Upper lobe of left lung (tissue), 6 donors: ENCODE measurements around the gene TMF1. TPM values are rescaled to one million over a fixed set of nuclear protein-coding genes. Genes with fewer than 3 reads are reported as not detected.
A peak's percentile ranks its signal among the peaks of the same experiment; 100 is the strongest.

Experiments
- ATAC-seq, 2 donors: fragments of 200-7000 bp; cut with Tn5 transposase; one replicate each; pipeline ENCODE4 v1.9.1; 2022; ENCODE audit warnings: mild to moderate bottlenecking in 2 of 2, moderate library complexity in 2 of 2; ENCODE audit not compliant: low FRiP score in 2 of 2
- DNase-seq, 2 donors: peaks; one replicate each; pipeline ENCODE4 v3.0.0-alpha.2; 2019 to 2020
- H3K27ac ChIP-seq, 4 donors: fragments of 200-600 bp; sonication (generic); one replicate each; pipeline ENCODE4 v1.5.1; 2016 to 2019
- H3K27me3 ChIP-seq, 4 donors: fragments of 200-600 bp; sonication (generic); one replicate each; pipeline ENCODE4 v1.5.1; 2017 to 2019
- H3K36me3 ChIP-seq, 4 donors: fragments of 200-600 bp; sonication (generic); one replicate each; pipeline ENCODE4 v1.5.1; 2016 to 2019
- H3K4me1 ChIP-seq, 4 donors: fragments of 200-600 bp; sonication (generic); one replicate each; pipeline ENCODE4 v1.5.1; 2018 to 2019
- H3K4me3 ChIP-seq, 4 donors: fragments of 200-600 bp; sonication (generic); one replicate each; pipeline ENCODE4 v1.5.1; 2017 to 2019; ENCODE audit warnings: mild to moderate bottlenecking in 2 of 4, moderate library complexity in 1 of 4
- H3K9me3 ChIP-seq, 4 donors: fragments of 200-600 bp; sonication (generic); one replicate each; pipeline ENCODE4 v1.5.1; 2018 to 2019
- CTCF ChIP-seq, 6 experiments: fragments of 450-650 bp in 4 of 6; fragments of 200-600 bp in 2 of 6; sonication (generic) in 2 of 6; IDR thresholded peaks; one replicate each; pipeline ENCODE4 v1.5.1; 2016 to 2019; ENCODE audit warnings: antibody characterized with exemption in 6 of 6
- EP300 ChIP-seq, 4 donors: sonication (generic); formaldehyde crosslinking; IDR thresholded peaks; one replicate each; pipeline ENCODE4 v1.5.1; 2017; ENCODE audit warnings: antibody characterized with exemption in 4 of 4, control low read depth in 2 of 4
- POLR2A ChIP-seq, 4 donors: fragments of 450-650 bp; IDR thresholded peaks; one replicate each; pipeline ENCODE4 v1.5.1; 2016 to 2017; ENCODE audit warnings: antibody characterized with exemption in 4 of 4, mild to moderate bottlenecking in 2 of 4
- POLR2AphosphoS5 ChIP-seq, 2 donors: sonication (generic); formaldehyde crosslinking; IDR thresholded peaks; one replicate each; pipeline ENCODE4 v1.5.1; 2017; ENCODE audit warnings: antibody characterized with exemption in 2 of 2
- WGBS, 2 donors: methylation state at CpG; one replicate each; pipeline ENCODE4 v1.1.5; 2017 to 2018; 5-methylcytosine and 5-hydroxymethylcytosine counted together
- total RNA-seq, 6 donors: library from RNA; depleted of rRNA in 4 of 6; stranded (reverse); fragments of >200 nt in 4 of 6; gene quantifications; one replicate each; pipeline versions ENCODE4 v1.1.0 to v1.2.1, GENCODE V29; 2016 to 2021
- donor health status: DM: no; HTN: no; CAD: no; lungs with moderate emphysema.
- donor health status: DM: no; HTN: yes; CAD: no; lungs with severe emphysema.

Gene TMF1
- total RNA-seq, 6 donors from 2014 or later, result 30.2 to 212 (median 53.0) TPM

GRCh38 chr3:69012800-69013252, 39.3 kb downstream of the TMF1 start:
- Histone ChIP-seq H3K36me3 (peaks cover 0 to 26% (median 3%) of the 10 kb centered on the region in 4 donors), H3K9me3 (no peaks in the 10 kb centered on the region), H3K4me3 (peak overlapping the region; percentile 72 to 83 (median 78)), H3K27ac (peak overlapping the region; percentile 95 to 100 (median 98)), H3K4me1 (peaks cover 16 to 43% (median 32%) of the 10 kb centered on the region in 4 donors), H3K27me3 (no peaks in the 10 kb centered on the region)
- ATAC-seq, result peak; percentile 71 to 83
- TF ChIP-seq EP300 (IDR thresholded peaks at IDR 0.05) (no peak), POLR2A (IDR thresholded peaks at IDR 0.05) (no peak), POLR2AphosphoS5 (IDR thresholded peaks at IDR 0.05) (peak in 1 of 2 donors; percentile 39), CTCF (IDR thresholded peaks at IDR 0.05) (peak in 2 of 6 experiments; percentile 7 to 31)
- WGBS, 2 donors, result 4 to 10% methylated on average over 10 to 15 of the region's 36 CpGs
- peak in 1 of 2 donors; percentile 53 for DNase-seq

GRCh38 chr3:69012100-69012799, 39.9 kb downstream of the TMF1 start:
- Histone ChIP-seq H3K27me3 (no peaks in the 10 kb centered on the region), H3K9me3 (no peaks in the 10 kb centered on the region), H3K4me1 (peaks cover 16 to 40% (median 32%) of the 10 kb centered on the region in 4 donors), H3K4me3 (peak overlapping the region; percentile 72 to 83 (median 78)), H3K27ac (peak overlapping the region; percentile 95 to 100 (median 98)), H3K36me3 (peaks cover 0 to 32% (median 3%) of the 10 kb centered on the region in 4 donors)
- WGBS, 2 donors, result 54 to 57% methylated on average over 17 to 22 of the region's 22 CpGs
- peak; percentile 37 to 81 for DNase-seq
- peak; percentile 0 to 43 for ATAC-seq
- TF ChIP-seq CTCF (IDR thresholded peaks at IDR 0.05) (no peak), POLR2A (IDR thresholded peaks at IDR 0.05) (peak in 1 of 4 donors; percentile 35), POLR2AphosphoS5 (IDR thresholded peaks at IDR 0.05) (peak in 1 of 2 donors; percentile 15), EP300 (IDR thresholded peaks at IDR 0.05) (peak in 1 of 4 donors; percentile 32)

GRCh38 chr3:69011096-69011730, 40.9 kb downstream of the TMF1 start:
- DNase-seq, result no peak
- TF ChIP-seq CTCF (IDR thresholded peaks at IDR 0.05) (no peak), POLR2AphosphoS5 (IDR thresholded peaks at IDR 0.05) (no peak), EP300 (IDR thresholded peaks at IDR 0.05) (no peak), POLR2A (IDR thresholded peaks at IDR 0.05) (no peak)
- H3K27me3 ChIP-seq, result no peaks in the 10 kb centered on the region
- peak overlapping the region in 1 of 4 donors; percentile 83 for H3K4me3 ChIP-seq
- peaks cover 20 to 36% (median 30%) of the 10 kb centered on the region in 4 donors for H3K4me1 ChIP-seq
- peaks cover 7 to 42% (median 10%) of the 10 kb centered on the region in 4 donors for H3K36me3 ChIP-seq
- H3K27ac ChIP-seq, result peak overlapping the region; percentile 95 to 100 (median 98)
- ATAC-seq, result no peak
- WGBS, 2 donors, result 85 to 88% methylated on average over 8 of the region's 8 CpGs
- no peaks in the 10 kb centered on the region for H3K9me3 ChIP-seq

GRCh38 chr3:69009559-69010410, 42.3 kb downstream of the TMF1 start:
- H3K4me1 ChIP-seq, result peaks cover 20 to 44% (median 29%) of the 10 kb centered on the region in 4 donors
- WGBS, 2 donors, result 58 to 64% methylated on average over 3 of the region's 3 CpGs
- H3K27me3 ChIP-seq, result no peaks in the 10 kb centered on the region
- no peaks in the 10 kb centered on the region for H3K9me3 ChIP-seq
- TF ChIP-seq POLR2AphosphoS5 (IDR thresholded peaks at IDR 0.05) (no peak), POLR2A (IDR thresholded peaks at IDR 0.05) (no peak), EP300 (IDR thresholded peaks at IDR 0.05) (no peak), CTCF (IDR thresholded peaks at IDR 0.05) (no peak)
- peaks cover 7 to 57% (median 11%) of the 10 kb centered on the region in 4 donors for H3K36me3 ChIP-seq
- ATAC-seq, result no peak
- peak overlapping the region; percentile 45 to 100 (median 78) for H3K27ac ChIP-seq
- H3K4me3 ChIP-seq, result no peak overlapping the region
- no peak for DNase-seq
